ENCODE measurements around the gene PRDM16. TPM values are rescaled to one million over a fixed set of nuclear protein-coding genes. Genes with fewer than 3 reads are reported as not detected.

Gene PRDM16
- total and polyA plus RNA-seq, 2 of the 8 experiments (the other 6 are each of a cell fraction or from before 2014, with no cell fraction given): 0.39 to 0.43 TPM

- Histone ChIP-seq H4K5ac (ENCODE audit: insufficient read length, low read depth, low read length) (no peak overlapping the region), H3K56ac (replicated peaks; ENCODE audit: insufficient read length, low read depth, low read length) (no peak overlapping the region), H3K36me3 (ENCODE audit: control insufficient read depth in 2 of 4, insufficient read depth in 4 of 4, low read length in 3 of 4) (no peaks in the 10 kb centered on the region; a peak in 1 of 8 replicates), H4K91ac (replicated peaks; ENCODE audit: insufficient read length, low read length) (no peak overlapping the region), H2BK120ac (replicated peaks; ENCODE audit: low read depth, low read length) (no peak overlapping the region), H3K14ac (ENCODE audit: insufficient read length) (no peak overlapping the region), H3K9ac (replicated peaks in 1 of 4; ENCODE audit: extremely low read depth in 1 of 4, low read depth in 3 of 4, low read length in 3 of 4) (no peak overlapping the region), H3K4me1 (replicated peaks in 1 of 4; ENCODE audit: control insufficient read depth in 3 of 4, insufficient read depth in 4 of 4, low read length in 3 of 4) (no peaks in the 10 kb centered on the region; a peak in 1 of 7 replicates), H3K23me2 (ENCODE audit: low read depth, low read length) (no peaks in the 10 kb centered on the region), H2BK15ac (ENCODE audit: low read length) (no peak overlapping the region), H4K8ac (ENCODE audit: extremely low read depth, insufficient read depth, low read length) (no peak overlapping the region), H2AK5ac (ENCODE audit: low read depth, low read length) (no peak overlapping the region), H3K4ac (replicated peaks; ENCODE audit: insufficient read length, low read depth, low read length) (no peak overlapping the region), H2BK12ac (ENCODE audit: low read depth, low read length) (no peak overlapping the region), H3K79me2 (ENCODE audit: control insufficient read depth in 1 of 2, insufficient read depth in 2 of 2, low read length in 2 of 2) (no peaks in the 10 kb centered on the region), H3K4me2 (ENCODE audit: insufficient read depth in 1 of 2, low read depth in 2 of 2, low read length in 2 of 2) (no peak overlapping the region), H2AFZ (ENCODE audit: low read length) (no peak overlapping the region), H3K9me3 (ENCODE audit: insufficient read depth in 2 of 2, low read depth in 1 of 2, low read length in 1 of 2) (peaks cover 71 to 100% of the 10 kb centered on the region in 2 experiments), H4K20me1 (replicated peaks in 1 of 2; ENCODE audit: control insufficient read depth in 1 of 2, insufficient read depth in 2 of 2, low read length in 2 of 2) (no peaks in the 10 kb centered on the region), H2BK5ac (ENCODE audit: low read depth, low read length) (no peak overlapping the region), H3K4me3 (ENCODE audit: extremely low read depth in 1 of 4, insufficient read depth in 2 of 4, low read depth in 3 of 4, low read length in 4 of 4) (no peak overlapping the region), H3K79me1 (ENCODE audit: low read depth, low read length) (no peaks in the 10 kb centered on the region), H2BK20ac (ENCODE audit: low read length) (no peak overlapping the region), H3K18ac (ENCODE audit: extremely low read depth, low read length) (no peak overlapping the region), H3K27ac (ENCODE audit: low read depth, low read length) (no peak overlapping the region), H3K23ac (ENCODE audit: insufficient read length) (no peak overlapping the region), H3K27me3 (replicated peaks in 1 of 4; ENCODE audit: control insufficient read depth in 3 of 4, extremely low read depth in 1 of 4, insufficient read depth in 3 of 4, low read length in 3 of 4) (no peaks in the 10 kb centered on the region)
- no peak for DNase-seq (ENCODE audit: low read depth in 1 of 2, low spot score in 2 of 2)
- WGBS, 2 experiments (ENCODE audit: extremely low coverage in 1 of 2, insufficient coverage in 1 of 2, insufficient read length in 1 of 2, insufficient replicate concordance in 2 of 2, low coverage in 1 of 2, low lambda C conversion rate in 2 of 2, missing lambda C conversion rate in 1 of 2): 96% methylated on average over 18 of the region's 21 CpGs; no CpG with 5 or more reads in 1 of the 2 experiments
- no peak for TF ChIP-seq KDM4A (IDR thresholded peaks at IDR 0.05; ENCODE audit: low read depth, low read length, severe bottlenecking)
- no peak for TF ChIP-seq TAF1 (IDR thresholded peaks at IDR 0.05; ENCODE audit: low read depth, low read length)
- TF ChIP-seq SIN3A (conservative IDR thresholded peaks at IDR 0.05 in 1 of 2, IDR thresholded peaks at IDR 0.05 in 1 of 2; ENCODE audit: low read depth in 1 of 2, low read length in 2 of 2): no peak
- TF ChIP-seq, protein P1, sequence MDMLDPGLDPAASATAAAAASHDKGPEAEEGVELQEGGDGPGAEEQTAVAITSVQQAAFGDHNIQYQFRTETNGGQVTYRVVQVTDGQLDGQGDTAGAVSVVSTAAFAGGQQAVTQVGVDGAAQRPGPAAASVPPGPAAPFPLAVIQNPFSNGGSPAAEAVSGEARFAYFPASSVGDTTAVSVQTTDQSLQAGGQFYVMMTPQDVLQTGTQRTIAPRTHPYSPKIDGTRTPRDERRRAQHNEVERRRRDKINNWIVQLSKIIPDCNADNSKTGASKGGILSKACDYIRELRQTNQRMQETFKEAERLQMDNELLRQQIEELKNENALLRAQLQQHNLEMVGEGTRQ (IDR thresholded peaks at IDR 0.05; ENCODE audit: low read length): no peak
- no peak for TF ChIP-seq GABPA (IDR thresholded peaks at IDR 0.05; ENCODE audit: borderline replicate concordance, insufficient read depth, low read length)
- ChIA-PET POLR2A (ENCODE audit: partially characterized antibody) (no interaction called here), CTCF (ENCODE audit: partially characterized antibody) (no interaction called here)
- FAIRE-seq: no peak
Observed at GRCh38 chr1:3032371-3033039, 36.5 kb upstream of the PRDM16 start.

Data from H1 (cell line).